ENCODE measurements around the gene CYFIP2.

The CYFIP2 gene

GRCh38 chr5:157289164-157289819, 23.4 kb downstream of the CYFIP2 start:
- no peak for DNase-seq

GRCh38 chr5:157290156-157290980, 24.4 kb downstream of the CYFIP2 start:
- no peak for DNase-seq

GRCh38 chr5:157290981-157291711, 25.2 kb downstream of the CYFIP2 start:
- DNase-seq = no peak

GRCh38 chr5:157292599-157292998, 26.7 kb downstream of the CYFIP2 start:
- DNase-seq = no peak

GRCh38 chr5:157294407-157295091, 28.6 kb downstream of the CYFIP2 start:
- peak in 2 of 3 experiments; percentile 55 to 80 for DNase-seq

- DNase-seq = peak in 2 of 3 experiments; percentile 55 to 92
These were observed 29.3 kb downstream of the CYFIP2 start for GRCh38 chr5:157295247-157295646.

- DNase-seq = no peak
These were observed 34.6 kb downstream of the CYFIP2 start for GRCh38 chr5:157300564-157300963.

GRCh38 chr5:157301066-157301465, 35.1 kb downstream of the CYFIP2 start:
- no peak for DNase-seq

GRCh38 chr5:157303023-157303422, 37.1 kb downstream of the CYFIP2 start:
- no peak for DNase-seq

- DNase-seq = no peak
These were observed 37.9 kb downstream of the CYFIP2 start for GRCh38 chr5:157303667-157304327.

GRCh38 chr5:157306081-157306480, 40.2 kb downstream of the CYFIP2 start:
- DNase-seq = no peak

- DNase-seq = no peak
These were observed 41.0 kb downstream of the CYFIP2 start for GRCh38 chr5:157306692-157307471.

GRCh38 chr5:157308836-157309465, 43.0 kb downstream of the CYFIP2 start:
- peak in 1 of 3 experiments; percentile 15 for DNase-seq

- DNase-seq = no peak
These were observed 43.9 kb downstream of the CYFIP2 start for GRCh38 chr5:157309796-157310195.

- DNase-seq = no peak
These were observed 45.7 kb downstream of the CYFIP2 start for GRCh38 chr5:157311595-157311994.

- DNase-seq = peak; percentile 2 to 68 (median 20)
These were observed 46.6 kb downstream of the CYFIP2 start for GRCh38 chr5:157312492-157312891.

GRCh38 chr5:157322581-157322980, 56.7 kb downstream of the CYFIP2 start:
- DNase-seq = no peak

- DNase-seq = no peak
These were observed 57.3 kb downstream of the CYFIP2 start for GRCh38 chr5:157323107-157323706.

GRCh38 chr5:157324237-157324636, 58.3 kb downstream of the CYFIP2 start:
- peak in 1 of 3 experiments; percentile 1 for DNase-seq

- DNase-seq = no peak
These were observed 60.6 kb downstream of the CYFIP2 start for GRCh38 chr5:157326440-157327005.
